HCT116 (cell line): ENCODE results near the gene AMZ2. TPM values are rescaled to one million over a fixed set of nuclear protein-coding genes. Genes with fewer than 3 reads are reported as not detected.
A peak's percentile ranks its signal among the peaks of the same experiment; 100 is the strongest.
"Not testable (repeated sequence)": the region's sequence is repeated elsewhere in the genome, so short reads cannot be mapped to it uniquely, and the experiment has no call there.

Experiments used
- ATAC-seq: fragments of 200-7000 bp; cut with Tn5 transposase; 2 replicates; pipeline ENCODE4 v1.9.1; 2020; ENCODE audit warnings: mild to moderate bottlenecking, moderate library complexity
- BruUV-seq: library from RNA; stranded (reverse); fragments of 400-500 nt; replicated peaks from 2 replicates; lab custom pipeline; 2021; lab: Mats Ljungman, UMichigan
- CTCF ChIA-PET: fragments of 300-600 bp; sonication (Branson Sonifier 250); formaldehyde crosslinking; loops from one replicate; lab custom pipeline; 2021; ENCODE audit warnings: antibody characterized with exemption; lab: Charles Lee
- POLR2A ChIA-PET: fragments of 300-600, 350-600 bp; sonication (Branson Sonifier 250); formaldehyde crosslinking; loops from one replicate; lab custom pipeline; 2021; ENCODE audit warnings: antibody characterized with exemption; lab: Charles Lee
- RAD21 ChIA-PET, 2 experiments: fragments of 300-600 bp; sonication (Branson Sonifier 250); formaldehyde crosslinking; loops; one replicate each; lab custom pipeline; 2023; ENCODE audit warnings: low total read pairs in 2 of 2; ENCODE audit not compliant: uncharacterized antibody in 2 of 2, unreplicated experiment in 2 of 2, low non-redundant PET in 1 of 2; lab: Charles Lee
- DNase-seq: peaks from one replicate; pipeline ENCODE4 v3.0.0-alpha.2; 2010; ENCODE audit warnings: low read depth, low spot score
- H2AFZ ChIP-seq: fragments of 200-600 bp; shearing (Covaris generic), sonication (generic); 2 replicates; pipeline ENCODE4 v1.6.1; 2017; ENCODE audit warnings: low read depth, mixed run types, mixed read lengths, antibody characterized with exemption, low read length; ENCODE audit not compliant: poor library complexity, severe bottlenecking
- H3K27ac ChIP-seq: 2 replicates; pipeline ENCODE4 v1.5.1; 2012; ENCODE audit warnings: low read depth, low read length
- H3K27me3 ChIP-seq: fragments of 200-600 bp; sonication (generic); 2 replicates; pipeline ENCODE4 v1.6.1; 2016; ENCODE audit warnings: mixed run types, low read length, mixed read lengths; ENCODE audit not compliant: insufficient read depth
- H3K36me3 ChIP-seq, 2 experiments: fragments of 200-500 bp in 1 of 2; fragments of 200-600 bp in 1 of 2; sonication (Bioruptor generic) in 1 of 2; sonication (generic) in 1 of 2; 2 replicates each; pipeline versions ENCODE4 v1.5.1 to v1.6.1; 2014 to 2016; ENCODE audit warnings: low read length in 2 of 2, inconsistent platforms in 1 of 2, mixed read lengths in 1 of 2, mixed run types in 1 of 2; ENCODE audit not compliant: insufficient read depth in 2 of 2, control insufficient read depth in 1 of 2
- H3K4me1 ChIP-seq, 2 experiments: fragments of 200-600 bp in 1 of 2; sonication (generic) in 1 of 2; 2 replicates each; pipeline versions ENCODE4 v1.5.1 to v1.6.1; 2012 to 2017; ENCODE audit warnings: low read length in 2 of 2, inconsistent platforms in 1 of 2, mild to moderate bottlenecking in 1 of 2, mixed read lengths in 1 of 2, mixed run types in 1 of 2, moderate library complexity in 1 of 2; ENCODE audit not compliant: insufficient read depth in 2 of 2, control insufficient read depth in 1 of 2
- H3K4me2 ChIP-seq: fragments of 200-600 bp; sonication (generic); 2 replicates; pipeline ENCODE4 v1.6.1; 2017; ENCODE audit warnings: mixed run types, low read length, mixed read lengths
- H3K4me3 ChIP-seq, 2 experiments: fragments of 200-600 bp in 1 of 2; sonication (generic) in 1 of 2; replicated peaks in 1 of 2; 2 replicates each; pipeline ENCODE4 v1.5.1; 2011 to 2016; ENCODE audit warnings: low read length in 2 of 2, control low read depth in 1 of 2, low read depth in 1 of 2, mild to moderate bottlenecking in 1 of 2, mixed read lengths in 1 of 2, mixed run types in 1 of 2
- H3K79me2 ChIP-seq: fragments of 200-600 bp; sonication (generic); 2 replicates; pipeline ENCODE4 v1.6.1; 2017; ENCODE audit warnings: mild to moderate bottlenecking, mixed run types, low read length, moderate library complexity, mixed read lengths; ENCODE audit not compliant: insufficient read depth
- H3K9ac ChIP-seq: fragments of 200-600 bp; sonication (generic); 2 replicates; pipeline ENCODE4 v1.6.1; 2016; ENCODE audit warnings: low read length, mixed read lengths
- H3K9me2 ChIP-seq: fragments of 200-600 bp; sonication (generic), shearing (Covaris generic); 2 replicates; pipeline ENCODE4 v1.6.1; 2017; ENCODE audit warnings: mixed run types, mild to moderate bottlenecking, moderate library complexity; ENCODE audit not compliant: insufficient read depth
- H3K9me3 ChIP-seq, 2 experiments: fragments of 200-500 bp in 1 of 2; fragments of 200-600 bp in 1 of 2; sonication (Bioruptor generic) in 1 of 2; sonication (generic) in 1 of 2; 2 replicates each; pipeline ENCODE4 v1.6.1; 2014 to 2017; ENCODE audit warnings: low read length in 2 of 2, mixed read lengths in 2 of 2, inconsistent platforms in 1 of 2, low read depth in 1 of 2, mild to moderate bottlenecking in 1 of 2, mixed run types in 1 of 2, moderate library complexity in 1 of 2; ENCODE audit not compliant: control insufficient read depth in 1 of 2, insufficient read depth in 1 of 2
- H4K20me1 ChIP-seq: fragments of 200-600 bp; sonication (generic), shearing (Covaris generic); 2 replicates; pipeline ENCODE4 v1.6.1; 2017; ENCODE audit warnings: mixed run types, mild to moderate bottlenecking, moderate library complexity; ENCODE audit not compliant: insufficient read depth
- CBX3 ChIP-seq: IDR thresholded peaks from 2 replicates; pipeline ENCODE4 v1.6.1; 2012; ENCODE audit warnings: low read depth
- EZH2 ChIP-seq: fragments of 200-600 bp; sonication (generic); IDR thresholded peaks from 2 replicates; pipeline ENCODE4 v1.6.1; 2017; ENCODE audit warnings: antibody characterized with exemption, mixed run types
- SP1 ChIP-seq: IDR thresholded peaks from 2 replicates; pipeline ENCODE4 v1.6.1; 2012; ENCODE audit warnings: low read depth
- ZNF274 ChIP-seq: fragments of 200-500 bp; sonication (Bioruptor generic); IDR thresholded peaks from 2 replicates; pipeline ENCODE4 v1.6.1; 2014; ENCODE audit warnings: mild to moderate bottlenecking, low read depth, low read length, inconsistent platforms
- intact Hi-C: fragments of 100-400 bp; cut with micrococcal nuclease; formaldehyde crosslinking; loops from 2 replicates; pipeline ENCODE4 v1.10.0; 2022
- total RNA-seq: library from RNA; stranded (reverse); gene quantifications from one replicate; pipeline ENCODE4 v1.2.1, GENCODE V29; 2021; ENCODE audit not compliant: unreplicated experiment

The AMZ2 gene
- total RNA-seq, 1 experiment from 2014 or later, result 131 TPM

DNA sequence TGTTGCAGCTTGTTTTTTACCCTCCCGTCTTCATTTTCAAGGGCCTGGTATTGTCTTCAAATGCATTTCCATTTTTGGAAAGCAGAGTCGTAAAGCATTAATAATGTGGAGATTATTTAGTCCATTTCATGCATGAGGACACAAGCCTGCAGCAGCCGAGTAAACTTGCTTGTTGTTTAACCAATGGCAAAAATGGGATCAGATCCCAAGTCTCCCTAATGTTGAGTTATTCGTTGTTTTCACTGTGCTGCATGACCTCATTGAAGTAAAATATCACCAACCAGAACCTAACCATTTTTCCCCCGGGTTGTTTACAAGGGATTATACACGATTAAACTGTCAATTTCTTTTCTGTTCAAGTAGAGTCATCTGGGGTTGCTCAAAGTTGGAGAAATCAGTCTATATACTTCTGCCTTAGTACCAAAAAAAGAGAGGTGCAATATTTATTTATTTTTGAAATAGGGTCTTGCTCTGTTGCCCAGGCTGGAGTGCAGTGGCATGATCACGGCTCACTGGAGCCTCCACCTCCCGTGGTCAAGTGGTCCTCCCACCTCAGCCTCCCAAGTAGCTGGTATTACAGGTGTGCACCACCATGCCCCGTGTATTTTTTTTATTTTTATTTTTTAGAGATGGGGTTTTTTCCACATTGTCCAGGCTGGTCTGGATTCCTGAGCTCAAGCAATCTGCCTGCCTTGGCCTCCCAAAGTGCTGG lies 12.4 kb downstream of the AMZ2 start:
- H3K4me1 ChIP-seq, result peaks cover 5 to 35% of the 10 kb centered on the region in 2 experiments; a peak in 3 of 4 replicates
- no peak for TF ChIP-seq CBX3
- no peak for TF ChIP-seq SP1
- TF ChIP-seq EZH2, result no peak
- no peak for TF ChIP-seq ZNF274
- no peaks in the 10 kb centered on the region for H3K79me2 ChIP-seq
- H3K4me3 ChIP-seq, result peak overlapping the region in 1 of 2 experiments; percentile 38; a peak in 1 of 4 replicates
- DNase-seq (no peak), ATAC-seq (no peak)
- peaks cover 9 to 10% of the 10 kb centered on the region in 2 experiments; a peak in 3 of 4 replicates for H3K36me3 ChIP-seq
- H3K9me3 ChIP-seq, result no peaks in the 10 kb centered on the region
- H3K4me2 ChIP-seq, result peak overlapping the region; percentile 70
- RAD21 ChIA-PET, result no interaction called here
- no peaks in the 10 kb centered on the region for H4K20me1 ChIP-seq
- H3K27me3 ChIP-seq, result no peaks in the 10 kb centered on the region
- no peaks in the 10 kb centered on the region for H3K9me2 ChIP-seq
- TSS peak; percentile 50 for BruUV-seq
- no peak overlapping the region for H2AFZ ChIP-seq
- POLR2A ChIA-PET, result interaction anchor here (1.8 kb wide), 1 partner anchor 13 kb away, joined by 6 read pairs; the partner anchor contains the start of gene AMZ2
- intact Hi-C loops, result loop anchor here (5.0 kb wide), 2 partner anchors 88 to 497 kb away; no protein-coding TSS in a partner anchor
- CTCF ChIA-PET, result interaction anchor here (8.9 kb wide), 1 partner anchor 174 kb away, joined by 79 read pairs; no protein-coding TSS in a partner anchor
- H3K9ac ChIP-seq, result peak overlapping the region; percentile 60; the same call in 1 of the 2 replicates
- no peak overlapping the region for H3K27ac ChIP-seq

DNA sequence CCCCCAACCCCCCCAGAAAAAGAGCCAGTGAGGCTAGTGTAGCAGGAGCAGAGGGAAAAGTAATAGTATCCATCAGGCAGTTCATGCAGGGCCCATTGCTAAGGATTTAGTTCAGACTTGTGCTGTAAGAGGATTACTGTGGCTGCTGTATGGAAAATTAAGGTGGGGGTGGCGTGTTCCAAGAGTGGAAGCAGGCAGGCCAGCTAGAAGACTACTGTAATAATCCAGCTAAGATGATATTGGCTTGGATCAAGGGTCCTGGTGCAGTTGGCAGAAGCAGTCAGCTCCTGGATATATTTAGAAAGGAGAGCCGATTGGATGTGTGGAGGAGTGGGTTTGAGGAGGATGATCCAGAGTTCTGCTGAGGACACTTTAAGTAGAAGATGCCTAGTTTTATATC lies 14.6 kb downstream of the AMZ2 start:
- not testable (repeated sequence) for H3K4me2 ChIP-seq, H4K20me1 ChIP-seq, H3K4me3 ChIP-seq, BruUV-seq, H3K9ac ChIP-seq, H2AFZ ChIP-seq, H3K79me2 ChIP-seq, H3K27ac ChIP-seq, DNase-seq, H3K9me3 ChIP-seq, ATAC-seq, H3K36me3 ChIP-seq, H3K9me2 ChIP-seq, H3K27me3 ChIP-seq
- intact Hi-C loops, result loop anchor here (5.0 kb wide), 2 partner anchors 90 to 495 kb away; no protein-coding TSS in a partner anchor
- ChIA-PET RAD21 (interaction anchor here (0.9 to 2.9 kb wide), 3 partner anchors 136 to 170 kb away, joined by 5 to 10 read pairs (median 8); no protein-coding TSS in a partner anchor), CTCF (interaction anchor here (0.7 to 8.9 kb wide), 5 partner anchors 30 to 200 kb away, joined by 3 to 79 read pairs (median 4); no protein-coding TSS in a partner anchor), POLR2A (interaction anchor here (0.9 kb wide), 1 partner anchor 137 kb away, joined by 3 read pairs; no protein-coding TSS in a partner anchor)
- H3K4me1 ChIP-seq, result peaks cover 6 to 35% of the 10 kb centered on the region in 2 experiments; a peak in 3 of 4 replicates
